Caki2 (cell line): Measurements from ENCODE around the gene IP6K1. TPM values are rescaled to one million over a fixed set of nuclear protein-coding genes. Genes with fewer than 3 reads are reported as not detected.
"Not testable (repeated sequence)": the region's sequence is repeated elsewhere in the genome, so short reads cannot be mapped to it uniquely, and the experiment has no call there.

Experiments
- DNase-seq: peaks from one replicate; pipeline ENCODE4 v3.0.0-alpha.2; 2015; ENCODE audit warnings: low read depth
- in situ Hi-C: cut with HindIII; loops from 2 replicates; pipeline ENCODE4 v1.10.0; 2016; ENCODE audit warnings: low sequenced_read_pairs, low pct_unique_long_range_greater_than_20kb, mixed read lengths
- total RNA-seq: library from RNA; depleted of rRNA; stranded (reverse); fragments of >200 nt; shearing (Covaris generic); gene quantifications from 2 replicates; pipeline ENCODE4 v1.2.3, GENCODE V29; 2014; ENCODE audit warnings: low replicate concordance

Gene IP6K1
- total RNA-seq, 1 experiment from 2014 or later = 20.3 TPM

- no peak for DNase-seq
- in situ Hi-C loops = no loop called here
Observed at GRCh38 chr3:49779358-49780079, 6.8 kb downstream of the IP6K1 start.

- in situ Hi-C loops, DNase-seq: not testable (repeated sequence)
Observed at GRCh38 chr3:49776101-49776500, 10.2 kb downstream of the IP6K1 start.

- no peak for DNase-seq
- in situ Hi-C loops = no loop called here
Observed at GRCh38 chr3:49775538-49775937, 10.8 kb downstream of the IP6K1 start.

- in situ Hi-C loops = no loop called here
- DNase-seq = no peak
Observed at GRCh38 chr3:49772703-49773102, 13.6 kb downstream of the IP6K1 start.

- in situ Hi-C loops = no loop called here
Observed at GRCh38 chr3:49771340-49771938, 14.9 kb downstream of the IP6K1 start.

GRCh38 chr3:49769926-49770325, 16.4 kb downstream of the IP6K1 start:
- in situ Hi-C loops = no loop called here
- no peak for DNase-seq

More at GRCh38 chr3:49771340-49771938, 14.9 kb downstream of the IP6K1 start:
- DNase-seq = no peak

- in situ Hi-C loops = no loop called here
- DNase-seq = no peak
Observed at GRCh38 chr3:49769286-49769915, 16.9 kb downstream of the IP6K1 start.

GRCh38 chr3:49763981-49764380, 22.4 kb downstream of the IP6K1 start:
- in situ Hi-C loops = no loop called here

GRCh38 chr3:49761661-49762060, 24.7 kb downstream of the IP6K1 start:
- in situ Hi-C loops = no loop called here
- no peak for DNase-seq

More at GRCh38 chr3:49763981-49764380, 22.4 kb downstream of the IP6K1 start:
- no peak for DNase-seq

- in situ Hi-C loops = no loop called here
- DNase-seq = no peak
Observed at GRCh38 chr3:49759226-49759625, 27.1 kb downstream of the IP6K1 start.

GRCh38 chr3:49757197-49757596, 29.1 kb downstream of the IP6K1 start:
- in situ Hi-C loops = no loop called here
- no peak for DNase-seq

GRCh38 chr3:49756036-49756435, 30.3 kb downstream of the IP6K1 start:
- no peak for DNase-seq
- in situ Hi-C loops = no loop called here

GRCh38 chr3:49754536-49754935, 31.8 kb downstream of the IP6K1 start:
- in situ Hi-C loops = no loop called here
- no peak for DNase-seq

- DNase-seq = no peak
- in situ Hi-C loops = no loop called here
Observed at GRCh38 chr3:49751501-49751900, 34.8 kb downstream of the IP6K1 start.

GRCh38 chr3:49750056-49750455, 36.3 kb downstream of the IP6K1 start:
- no peak for DNase-seq
- in situ Hi-C loops = no loop called here

- in situ Hi-C loops, DNase-seq: not testable (repeated sequence)
Observed at GRCh38 chr3:49748874-49749273, 37.5 kb downstream of the IP6K1 start.

GRCh38 chr3:49747792-49748480, 38.4 kb downstream of the IP6K1 start:
- peak; percentile 54 for DNase-seq
- in situ Hi-C loops = no loop called here

- no peak for DNase-seq
- in situ Hi-C loops = no loop called here
Observed at GRCh38 chr3:49745986-49746385, 40.4 kb downstream of the IP6K1 start.

GRCh38 chr3:49740427-49740826, 45.9 kb downstream of the IP6K1 start:
- DNase-seq = no peak
- in situ Hi-C loops = no loop called here
